Thyroid gland (tissue), 4 donors: ENCODE data around the gene IL4R.

Source experiments
- CTCF ChIP-seq, 6 experiments: fragments of 200-600 bp in 3 of 6; fragments of 450-650 bp in 3 of 6; sonication (generic) in 3 of 6; IDR thresholded peaks; one replicate each; pipeline ENCODE4 v1.5.1; 2016 to 2019; ENCODE audit warnings: antibody characterized with exemption in 6 of 6, mild to moderate bottlenecking in 2 of 6, inconsistent platforms in 1 of 6, moderate library complexity in 1 of 6
- POLR2A ChIP-seq, 2 donors: fragments of 450-650 bp; IDR thresholded peaks; one replicate each; pipeline ENCODE4 v1.6.1; 2017; ENCODE audit warnings: antibody characterized with exemption in 2 of 2, mild to moderate bottlenecking in 2 of 2, moderate library complexity in 1 of 2

GRCh38 chr16:27394516-27394915 lies 80.7 kb downstream of the IL4R start:
- TF ChIP-seq CTCF (IDR thresholded peaks at IDR 0.05) = no peak
- TF ChIP-seq POLR2A (IDR thresholded peaks at IDR 0.05) = no peak
